Esophagus squamous epithelium (tissue), 4 donors: ENCODE measurements around the gene KNSTRN.

ENCODE experiments used
- CTCF ChIP-seq, 6 experiments: fragments of 450-650 bp in 4 of 6; fragments of 200-600 bp in 2 of 6; sonication (generic) in 2 of 6; IDR thresholded peaks; one replicate each; pipeline ENCODE4 v1.5.1; 2016 to 2019; ENCODE audit warnings: antibody characterized with exemption in 6 of 6, mild to moderate bottlenecking in 4 of 6, moderate library complexity in 4 of 6
- POLR2A ChIP-seq, 4 donors: fragments of 450-650 bp; IDR thresholded peaks; one replicate each; pipeline ENCODE4 v1.6.1; 2017; ENCODE audit warnings: antibody characterized with exemption in 4 of 4, mild to moderate bottlenecking in 4 of 4, moderate library complexity in 3 of 4

GRCh38 chr15:40414816-40415215 lies 32.3 kb downstream of the KNSTRN start:
- TF ChIP-seq CTCF (IDR thresholded peaks at IDR 0.05), result no peak
- no peak for TF ChIP-seq POLR2A (IDR thresholded peaks at IDR 0.05)
